GM11168 (cell line): ENCODE data around the gene TMEM184B.

Source experiments
- in situ Hi-C: fragments of 300-500 bp; cut with MboI; formaldehyde crosslinking; loops from one replicate; pipeline ENCODE4 v1.12.0; 2022; ENCODE audit warnings: low sequenced_read_pairs; ENCODE audit not compliant: unreplicated experiment

TMEM184B gene

DNA sequence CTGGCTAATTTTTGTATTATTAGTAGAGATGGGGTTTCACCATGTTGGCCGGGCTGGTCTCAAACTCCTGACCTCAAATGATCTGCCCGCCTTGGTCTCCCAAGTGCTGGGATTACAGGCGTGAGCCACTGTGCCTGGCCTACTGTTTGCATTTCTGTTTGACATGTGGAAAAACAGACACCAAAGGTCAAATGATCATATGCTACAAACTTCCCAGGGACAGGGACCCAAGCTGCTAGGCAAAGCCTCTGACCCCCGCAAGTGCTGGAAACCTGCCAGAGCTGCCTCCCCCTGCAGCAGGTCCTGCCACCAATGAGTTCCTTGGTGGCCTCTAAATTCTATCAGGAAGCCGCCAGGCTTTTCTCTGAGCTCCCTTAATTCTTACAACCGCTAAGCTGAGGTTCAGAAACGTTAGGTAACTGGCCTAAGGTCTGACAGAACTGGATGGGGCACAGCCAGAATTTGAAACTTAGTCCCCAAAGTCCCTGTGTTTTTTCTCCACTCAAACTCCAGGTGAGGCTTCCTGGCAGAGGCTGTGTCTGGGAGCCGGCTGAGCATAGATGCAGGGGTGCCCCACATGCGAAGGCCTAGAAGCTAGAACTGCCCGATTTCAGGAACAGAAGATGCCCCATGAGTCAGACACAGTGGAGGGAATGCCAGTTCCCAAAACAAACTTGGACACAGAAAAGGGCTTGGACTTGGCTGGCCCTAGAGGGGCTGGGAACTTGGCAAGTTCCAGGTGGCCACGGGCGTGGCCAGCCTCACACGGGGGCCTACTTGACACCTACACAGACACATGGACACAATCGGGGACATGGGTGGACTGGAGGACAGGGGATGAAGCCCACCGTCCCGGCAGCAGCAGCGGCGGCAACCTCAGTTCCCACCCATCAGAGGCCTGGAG, 37.1 kb upstream of the TMEM184B start:
- in situ Hi-C loops: loop anchor here (5.0 kb wide), 1 partner anchor 48 kb away; no protein-coding TSS in a partner anchor

DNA sequence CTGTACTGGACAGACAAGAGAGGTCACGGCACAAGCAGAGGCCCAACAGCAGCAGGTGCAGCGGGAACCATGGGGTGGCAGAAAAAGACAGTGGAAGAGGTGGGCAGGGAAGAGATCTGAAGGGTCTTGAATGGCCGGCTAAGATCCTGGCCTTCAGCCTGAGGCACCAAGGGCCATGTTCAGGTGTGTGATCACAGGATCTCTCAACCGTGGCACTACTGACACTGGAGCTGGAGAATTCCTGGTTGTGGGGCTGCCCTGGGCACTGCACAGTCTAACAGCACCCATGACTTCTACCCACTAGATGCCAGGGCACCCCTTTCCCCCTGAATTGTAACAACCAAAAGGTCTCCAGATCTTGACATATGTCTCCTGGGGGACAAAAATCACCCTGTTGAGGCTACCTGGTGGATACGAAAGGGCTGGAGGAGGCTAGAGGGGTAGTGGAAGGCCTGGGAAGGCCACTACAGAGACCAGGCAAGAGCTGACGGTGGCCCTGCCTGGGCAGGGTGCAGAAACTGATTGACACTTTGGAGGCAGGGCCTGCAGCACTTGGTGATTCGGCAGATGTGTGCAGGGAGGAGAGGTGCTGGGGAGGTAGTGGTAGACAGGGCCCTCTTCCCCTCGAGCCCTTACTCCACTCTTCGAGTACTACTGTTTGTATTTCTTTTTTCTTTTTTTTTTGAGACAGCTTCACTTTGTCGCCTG, 36.1 kb upstream of the TMEM184B start:
- in situ Hi-C loops: loop anchor here (5.0 kb wide), 1 partner anchor 47 kb away; no protein-coding TSS in a partner anchor

DNA sequence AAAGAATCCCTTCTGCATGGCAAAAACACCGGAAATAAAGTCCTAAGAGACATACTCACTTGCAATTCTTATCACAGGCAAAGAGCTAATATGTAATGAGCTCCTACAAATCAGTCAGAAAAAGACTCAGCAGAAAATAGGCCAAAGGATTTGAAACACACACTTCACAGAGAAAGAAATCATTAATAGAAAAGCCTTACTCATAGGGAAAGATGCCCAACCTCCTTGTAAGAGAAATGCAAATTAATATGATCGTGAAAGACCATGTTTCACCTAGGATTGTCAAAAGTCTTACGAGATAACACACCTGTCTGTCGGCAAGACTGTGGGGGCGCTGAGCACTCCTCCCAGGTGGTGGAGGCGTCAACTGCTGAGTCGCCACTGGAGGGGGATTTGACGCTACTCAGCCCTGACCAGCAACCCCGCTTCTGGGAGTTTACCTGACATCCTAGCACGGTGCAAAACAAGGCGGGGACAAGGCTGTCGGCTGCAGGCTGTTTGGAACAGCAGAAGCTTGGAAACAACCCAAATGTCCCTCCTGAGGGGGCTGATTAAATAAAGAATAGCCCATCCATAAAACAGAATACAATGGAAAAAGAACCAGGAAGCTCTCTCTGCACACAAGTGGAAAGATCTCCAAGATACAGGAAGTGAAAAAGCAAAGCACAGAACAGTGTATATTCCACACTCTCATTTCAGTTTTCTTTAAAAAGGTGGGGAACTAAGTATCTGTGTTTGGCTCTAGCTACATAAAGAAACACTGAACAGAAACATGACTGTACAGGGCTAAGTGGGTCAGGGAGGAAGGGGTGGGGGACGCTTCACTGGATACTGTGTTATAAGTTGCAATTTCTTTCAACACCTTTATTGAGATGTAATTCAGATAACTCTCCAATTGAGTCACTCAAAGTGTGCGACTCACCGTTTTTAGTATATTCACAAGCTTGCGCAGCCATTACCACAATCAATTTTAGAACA, 33.0 kb upstream of the TMEM184B start:
- in situ Hi-C loops: loop anchor here (5.0 kb wide), 1 partner anchor 43 kb away; no protein-coding TSS in a partner anchor

DNA sequence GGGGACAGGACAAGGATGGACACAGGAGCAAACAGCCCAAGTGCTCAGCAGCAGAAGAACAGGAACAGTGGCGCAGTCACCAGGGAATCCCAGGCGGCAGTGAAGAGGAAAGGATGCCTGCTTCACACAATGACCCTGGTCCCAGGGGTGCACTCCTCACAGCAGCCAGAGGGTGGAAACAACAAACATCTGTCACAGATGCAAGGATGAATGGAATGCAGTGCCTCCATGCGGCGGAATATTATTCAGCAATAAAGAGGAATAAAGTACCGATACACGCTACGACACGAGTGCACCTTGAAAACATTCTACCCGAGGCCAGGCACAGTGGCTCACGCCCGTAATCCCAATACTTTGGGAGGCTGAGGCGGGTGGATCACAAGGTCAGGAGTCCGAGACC, 31.7 kb upstream of the TMEM184B start:
- in situ Hi-C loops: no loop called here

DNA sequence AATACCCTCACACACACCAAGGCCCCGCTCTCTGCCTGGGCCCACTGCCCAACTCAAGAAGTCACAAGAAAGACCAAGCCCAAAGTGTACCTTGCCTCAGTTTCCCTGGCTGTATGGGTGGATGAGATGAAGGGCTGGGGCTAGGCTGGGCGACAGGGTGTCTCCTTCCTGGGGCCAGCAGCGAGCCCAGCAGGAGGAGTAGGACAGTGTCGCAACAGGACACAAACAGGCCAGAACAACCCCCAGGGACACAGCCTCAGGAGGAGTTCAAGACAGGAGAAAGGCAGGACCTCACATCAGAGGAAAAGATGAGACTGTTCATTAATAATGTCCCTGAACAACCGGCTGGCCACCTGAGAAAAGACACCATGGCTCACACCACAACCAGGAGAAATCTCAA, 31.2 kb upstream of the TMEM184B start:
- in situ Hi-C loops: no loop called here

DNA sequence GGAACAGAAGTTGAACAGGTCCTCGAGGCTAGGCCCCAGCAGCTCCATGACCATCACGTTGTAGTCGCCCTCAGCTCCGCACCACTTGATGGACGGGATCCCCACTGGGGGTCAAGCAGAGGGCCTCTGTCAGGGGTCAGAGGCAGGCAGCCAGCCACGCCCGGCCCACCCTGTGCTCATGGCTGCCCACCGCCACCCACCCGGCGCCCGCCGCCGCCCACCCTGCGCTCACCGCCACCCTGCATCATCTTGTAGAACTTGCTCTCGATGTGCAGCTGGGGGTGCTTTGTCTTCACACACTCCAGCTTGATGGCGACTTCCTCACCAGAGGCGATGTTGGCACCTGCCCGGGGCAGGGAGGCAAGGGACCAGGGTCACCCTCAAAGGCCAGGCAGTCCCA, 30.1 kb upstream of the TMEM184B start:
- in situ Hi-C loops: no loop called here

DNA sequence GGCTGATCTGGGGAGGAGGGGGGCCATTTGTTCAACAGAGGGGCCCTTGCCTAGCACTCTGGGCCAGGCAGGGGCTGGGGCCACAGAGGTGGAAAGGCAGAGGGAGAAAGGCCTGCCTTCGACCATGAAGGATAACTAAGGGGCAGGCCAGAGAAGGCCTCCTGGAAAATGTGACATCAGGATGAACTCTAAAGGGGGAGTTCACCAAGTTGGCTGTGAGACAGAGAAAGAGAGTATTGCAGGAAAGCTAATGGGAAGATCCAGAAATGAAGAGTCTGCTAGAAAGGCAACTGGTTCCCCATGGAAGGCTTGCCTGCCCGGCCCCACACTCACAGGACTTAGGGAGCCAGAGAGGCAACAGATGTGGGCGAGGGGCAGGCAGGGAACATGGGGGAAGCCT, 28.1 kb upstream of the TMEM184B start:
- in situ Hi-C loops: no loop called here

DNA sequence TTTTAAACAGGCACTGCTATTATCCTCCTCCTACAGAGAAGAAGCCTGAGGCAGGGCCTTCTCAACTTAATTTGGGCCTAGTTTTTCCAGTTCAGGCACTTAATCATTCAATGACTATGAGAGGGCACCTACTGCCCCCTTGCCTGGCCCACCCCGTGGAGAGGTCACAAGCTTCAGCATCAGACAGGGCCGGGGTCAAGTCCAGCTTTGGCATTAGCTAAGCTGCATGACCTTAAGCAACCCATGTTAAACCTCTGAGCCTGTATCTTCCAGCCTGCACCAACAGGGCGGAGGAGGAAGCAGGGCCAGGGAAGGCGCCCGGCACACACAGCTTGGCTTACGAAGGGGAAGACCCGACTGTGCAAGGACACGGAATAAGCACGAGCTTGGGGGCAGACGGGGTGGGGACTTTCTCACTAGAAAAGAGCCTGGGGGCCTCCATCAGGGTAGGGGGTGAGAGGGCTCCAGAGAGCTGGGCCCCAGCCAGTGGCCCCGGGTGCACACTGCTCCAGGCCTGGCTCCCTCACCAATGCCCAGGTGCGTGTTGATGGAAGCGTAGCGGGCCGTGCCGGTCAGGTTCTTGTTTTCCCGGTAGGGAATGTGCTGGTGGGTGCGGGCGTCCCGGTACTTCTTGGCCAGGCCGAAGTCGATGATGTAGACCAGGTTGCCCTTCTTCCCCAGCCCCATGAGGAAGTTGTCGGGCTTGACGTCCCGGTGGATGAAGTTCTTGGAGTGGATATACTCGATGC, 27.6 kb upstream of the TMEM184B start:
- in situ Hi-C loops: no loop called here

DNA sequence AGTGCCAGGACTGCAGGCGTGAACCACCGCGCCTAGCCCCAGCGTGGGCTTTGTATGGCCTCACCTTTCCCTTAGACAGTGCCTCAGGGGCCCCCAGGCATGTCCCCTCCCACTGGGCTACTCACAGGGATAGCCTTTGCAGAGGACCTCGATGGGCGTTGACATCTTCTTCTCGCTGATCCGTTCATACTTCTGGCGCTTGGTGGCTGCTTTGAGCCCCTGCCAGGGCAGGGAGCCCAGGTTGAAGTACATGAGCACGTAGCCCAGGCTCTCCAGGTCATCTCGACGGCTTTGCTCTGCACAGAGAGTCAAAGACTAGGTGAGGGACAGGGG, 26.9 kb upstream of the TMEM184B start:
- in situ Hi-C loops: no loop called here

DNA sequence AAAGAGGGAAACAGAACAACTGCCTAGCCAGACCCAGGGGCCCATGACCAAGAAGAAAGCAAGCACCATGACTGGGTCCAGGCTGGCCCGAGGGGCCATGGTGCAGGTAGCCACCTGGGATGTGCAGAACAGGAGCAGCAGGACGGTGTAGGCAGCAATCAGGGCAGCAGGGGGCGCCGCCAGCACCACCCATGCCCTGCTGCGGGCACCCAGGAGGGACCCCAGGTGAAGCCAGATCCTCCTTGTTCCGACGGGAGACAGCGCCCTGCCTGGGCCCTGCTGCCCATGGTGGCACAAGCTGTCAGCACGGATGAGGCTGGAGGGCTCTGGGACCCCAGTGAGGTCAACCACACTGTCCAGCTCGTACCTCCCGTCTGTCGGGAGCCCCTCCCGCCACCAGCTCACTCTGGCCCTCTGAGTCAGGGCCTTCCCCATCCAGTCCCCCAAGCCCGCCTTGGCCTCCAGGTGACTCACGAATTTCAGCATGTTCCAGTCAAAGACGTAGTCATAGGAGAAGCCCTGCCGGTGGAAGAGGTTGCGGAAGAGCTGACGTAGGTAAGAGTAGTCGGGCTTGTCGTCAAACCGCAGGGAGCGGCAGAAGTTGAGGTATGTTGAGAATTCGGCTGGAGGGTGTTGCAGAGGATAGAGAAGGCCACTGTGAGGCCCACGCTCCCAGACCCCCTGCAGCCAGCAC, 25.6 kb upstream of the TMEM184B start:
- in situ Hi-C loops: no loop called here

DNA sequence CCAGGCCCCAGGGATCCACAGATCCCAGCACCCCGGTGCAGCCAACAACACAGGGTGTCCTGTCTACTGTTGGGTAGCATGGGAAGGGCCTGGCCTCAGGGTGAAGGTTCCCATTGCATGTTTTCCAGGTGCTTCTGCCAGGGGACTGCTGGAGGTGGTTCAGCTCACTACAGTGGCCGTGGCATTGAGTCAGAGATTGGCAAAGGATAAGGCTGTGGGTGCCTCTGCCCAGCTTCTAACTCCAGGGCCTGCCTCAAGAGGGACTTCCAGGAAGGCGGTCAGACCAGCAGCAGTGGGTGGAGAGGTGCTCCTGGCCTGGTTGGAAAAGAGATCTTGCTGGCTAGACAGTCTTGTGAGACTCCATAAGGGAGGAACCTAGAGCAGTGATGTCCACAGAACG, 23.6 kb upstream of the TMEM184B start:
- in situ Hi-C loops: no loop called here

DNA sequence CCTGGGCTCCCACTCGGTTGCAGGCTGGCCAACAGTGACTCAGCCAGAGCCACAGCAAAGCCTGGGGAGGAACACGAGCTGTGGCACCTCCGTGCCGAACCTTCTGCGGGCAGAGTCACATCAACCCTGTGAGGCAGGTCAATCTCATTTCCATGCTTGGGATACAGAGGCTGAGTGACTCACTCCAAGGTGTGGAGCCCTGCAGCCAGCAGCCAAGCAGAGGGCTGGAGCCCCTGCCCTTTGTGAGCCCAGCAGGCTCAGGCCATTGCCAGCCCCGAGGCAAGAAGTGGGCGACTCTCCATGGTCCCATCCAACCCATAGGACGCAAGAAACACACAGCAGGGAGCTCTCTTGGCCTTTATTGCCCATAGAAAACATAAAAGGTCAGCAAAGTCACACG, 23.1 kb upstream of the TMEM184B start:
- in situ Hi-C loops: no loop called here

DNA sequence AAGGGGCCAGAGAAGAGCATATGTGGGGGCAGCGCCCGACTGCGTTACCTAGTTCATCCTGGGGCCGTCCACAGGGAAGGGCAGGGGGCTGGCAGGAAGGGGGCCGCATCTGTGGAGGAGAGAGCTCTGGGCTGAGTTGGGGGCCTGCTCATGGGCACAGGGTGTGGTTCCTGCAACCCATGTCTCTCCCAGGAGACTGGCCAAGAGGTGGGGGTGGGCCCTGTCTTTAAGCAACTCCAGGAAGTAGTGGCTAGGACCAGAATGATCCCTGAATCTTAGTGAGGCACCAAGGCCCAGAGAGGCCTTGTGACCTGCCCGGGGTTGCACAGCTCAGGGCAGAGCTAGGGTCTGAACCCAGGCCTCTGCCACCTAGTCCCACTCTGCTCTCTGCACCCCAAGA, 22.5 kb upstream of the TMEM184B start:
- in situ Hi-C loops: no loop called here

DNA sequence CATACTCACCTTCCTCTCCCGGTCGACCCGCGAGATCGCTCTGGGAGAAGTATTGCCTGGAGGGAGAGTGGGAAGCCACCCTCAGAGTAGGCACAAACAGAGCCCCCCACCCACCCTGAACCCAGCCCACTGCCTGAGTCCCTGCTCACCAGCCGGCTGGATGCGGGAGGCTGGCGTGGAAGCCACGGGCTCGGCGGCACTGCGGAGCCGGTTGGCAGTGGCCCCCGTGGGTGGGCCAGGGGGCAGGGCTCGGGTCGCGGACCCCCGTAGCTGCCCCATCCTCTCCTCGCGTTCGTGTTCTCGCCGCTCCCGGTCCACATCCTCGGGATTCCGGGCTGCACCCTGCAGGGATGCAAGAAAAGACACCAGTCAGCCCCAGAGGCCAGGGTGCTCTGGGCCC, 21.4 kb upstream of the TMEM184B start:
- in situ Hi-C loops: no loop called here

DNA sequence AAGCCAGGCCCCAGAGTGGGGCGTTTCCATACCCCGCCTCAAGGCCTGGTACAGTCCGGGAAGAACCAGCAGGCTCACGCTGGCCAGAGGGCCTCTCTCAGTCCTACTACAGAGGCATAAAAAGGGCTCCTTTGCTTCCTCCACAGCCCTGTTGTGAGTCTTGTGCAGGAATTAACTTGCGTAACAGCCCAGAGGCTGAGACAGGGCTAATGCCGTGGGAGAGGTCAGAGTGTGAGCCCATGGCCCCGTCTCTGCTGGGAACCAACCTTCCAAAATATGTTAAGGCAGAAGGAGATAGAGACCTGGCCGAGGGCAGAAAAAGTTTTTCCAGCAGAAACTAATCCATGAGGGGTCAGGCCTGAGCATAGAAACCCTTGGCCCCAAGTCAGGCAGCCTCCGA, 19.9 kb upstream of the TMEM184B start:
- in situ Hi-C loops: no loop called here

DNA sequence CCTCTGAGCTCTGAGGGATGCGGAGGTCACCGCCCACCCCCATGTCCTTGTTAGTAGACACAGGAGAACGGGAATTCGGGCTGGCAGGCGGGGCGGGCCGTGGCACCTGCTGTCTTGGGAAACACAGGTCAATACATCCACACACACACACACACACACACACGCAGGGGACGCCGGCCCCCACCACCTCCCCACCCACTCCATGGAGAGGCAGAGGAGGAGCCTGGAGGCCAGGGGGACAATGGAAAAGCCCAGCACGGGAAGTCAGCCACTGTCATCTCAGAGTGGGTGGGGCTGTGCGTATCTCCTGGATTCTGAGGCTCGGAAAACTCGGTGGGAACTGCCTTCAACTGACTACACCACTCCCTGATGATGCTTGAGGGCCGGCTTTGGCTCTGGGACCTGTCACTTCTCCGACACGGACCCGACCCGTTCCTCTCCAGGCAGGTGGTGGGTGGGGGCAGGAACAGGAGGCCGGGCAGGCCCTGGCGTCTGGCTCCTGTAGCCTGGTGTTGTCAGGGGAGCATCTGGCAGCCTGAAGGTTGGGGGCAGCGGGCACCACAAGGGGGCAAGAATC, 18.5 kb upstream of the TMEM184B start:
- in situ Hi-C loops: no loop called here

DNA sequence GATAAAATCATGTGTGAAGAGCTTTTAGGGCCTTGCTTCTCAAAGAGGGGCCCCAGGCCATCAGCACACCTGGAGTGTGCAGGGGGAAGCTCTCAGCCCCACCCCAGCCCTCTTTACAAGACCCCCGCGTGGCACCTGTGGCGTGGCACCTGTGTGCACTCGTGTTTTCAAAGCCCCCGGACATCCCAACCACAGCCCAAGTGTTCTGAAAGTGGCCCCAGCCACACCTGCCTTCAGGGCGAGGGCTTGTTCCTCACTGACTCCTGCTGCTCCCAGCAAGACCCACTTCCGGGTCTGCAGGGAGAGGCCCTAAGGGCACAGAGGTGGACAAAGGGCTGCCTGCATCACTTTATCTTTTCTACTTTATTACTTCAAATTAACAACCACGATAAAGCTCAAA, 17.5 kb upstream of the TMEM184B start:
- in situ Hi-C loops: no loop called here

DNA sequence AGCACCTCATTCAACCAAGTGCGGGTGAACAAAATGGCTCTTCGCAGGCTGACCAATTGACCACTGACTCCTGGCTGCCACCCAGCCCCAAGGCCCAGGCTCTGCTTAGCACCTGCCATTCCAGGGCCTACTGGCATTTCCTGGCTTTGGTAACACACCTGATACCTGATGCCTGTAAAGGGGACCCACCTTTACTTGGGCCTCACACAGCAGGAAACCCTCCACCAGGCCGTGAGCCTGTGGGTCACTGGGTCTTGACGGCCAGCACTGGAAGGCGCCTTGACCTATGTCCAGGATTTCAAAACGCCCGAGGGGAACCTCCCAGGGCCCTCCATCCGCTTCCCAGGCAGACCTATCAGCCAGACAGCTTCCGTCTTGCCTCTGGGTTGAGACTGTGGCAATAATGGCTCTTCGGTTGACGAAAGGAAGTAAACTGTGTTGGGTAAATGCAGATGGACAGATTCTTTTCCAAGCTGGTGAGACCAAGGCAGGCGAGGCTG, 16.8 kb upstream of the TMEM184B start:
- in situ Hi-C loops: no loop called here
